ENCODE measurements around the gene FRMD3.
"Not testable (repeated sequence)": the region's sequence is repeated elsewhere in the genome, so short reads cannot be mapped to it uniquely, and the experiment has no call there.

FRMD3 gene

DNA sequence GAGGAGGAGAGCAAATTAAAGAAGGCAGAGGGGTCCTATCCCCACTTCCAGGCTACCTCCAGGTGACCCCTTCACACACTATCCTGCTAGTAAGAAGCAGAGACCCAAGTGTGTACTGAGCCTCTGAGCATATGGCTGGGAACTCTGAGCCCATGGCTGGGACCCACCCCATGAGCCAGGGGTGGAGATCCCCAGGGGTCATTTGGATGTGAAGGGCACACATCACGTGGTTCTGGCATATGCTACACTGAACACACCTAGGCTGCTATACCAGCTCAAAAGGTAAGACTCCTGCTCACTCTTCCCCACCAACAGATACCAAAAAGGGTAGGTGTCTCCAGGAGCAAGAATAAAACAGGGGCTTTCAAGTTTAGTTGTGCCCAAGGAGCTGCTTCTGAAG lies 149.9 kb downstream of the FRMD3 start:
- DNase-seq (ENCODE audit: low read depth) = no peak

DNA sequence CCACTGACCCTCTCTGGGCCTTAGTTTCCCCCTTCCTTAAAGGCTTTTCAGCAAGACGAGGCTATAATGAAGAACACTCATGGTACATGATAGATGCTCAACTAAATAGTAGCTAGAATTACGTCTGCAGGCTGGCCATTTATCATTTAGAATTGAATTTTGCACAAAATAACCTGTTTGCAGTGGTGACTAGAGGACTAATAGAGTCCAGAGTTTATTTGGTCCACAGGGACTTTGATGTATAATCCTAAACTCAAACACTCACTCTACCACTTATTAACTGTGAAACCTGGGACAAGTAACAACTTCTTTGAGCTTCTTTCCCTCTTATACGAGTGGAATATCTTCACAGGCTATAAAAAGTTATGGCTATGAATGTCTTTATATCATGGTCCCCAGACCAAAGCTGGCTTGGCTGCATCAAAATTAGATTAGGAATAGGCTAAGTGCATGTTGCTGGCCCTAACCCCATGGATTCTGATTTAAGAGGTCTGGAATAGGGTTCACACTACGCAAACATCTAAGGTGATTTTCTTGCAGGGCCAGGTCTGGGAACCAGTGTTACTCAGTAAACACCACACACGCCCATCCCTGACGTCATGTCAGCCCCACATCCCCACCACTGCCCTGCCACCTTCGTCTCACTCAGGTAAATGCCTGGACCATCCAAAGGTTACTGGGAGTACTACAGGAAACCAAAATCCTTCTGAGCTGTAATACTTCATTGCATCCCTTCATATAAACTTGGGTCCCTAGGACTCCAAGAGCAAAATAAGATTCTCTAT lies 150.6 kb downstream of the FRMD3 start:
- no peak for DNase-seq (ENCODE audit: low read depth)

DNA sequence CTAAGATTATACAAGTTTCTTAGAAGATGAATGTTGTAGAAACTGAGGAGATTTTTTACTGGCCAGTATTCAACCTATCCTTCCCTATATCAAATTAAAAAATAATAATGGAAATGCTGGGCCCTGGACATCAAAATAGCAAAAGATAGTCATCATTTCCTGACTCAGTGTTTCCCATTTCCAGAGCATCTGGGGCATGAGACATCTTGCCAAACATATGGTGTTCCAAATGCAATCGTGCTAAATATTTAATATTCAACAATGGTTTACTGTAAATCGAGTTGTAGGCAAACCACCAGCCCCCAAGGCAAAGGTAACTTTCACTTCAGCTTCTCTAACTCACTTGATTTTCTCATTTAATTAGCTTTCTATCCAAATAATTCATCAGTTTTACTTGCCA lies 152.9 kb downstream of the FRMD3 start:
- DNase-seq (ENCODE audit: low read depth) = no peak

DNA sequence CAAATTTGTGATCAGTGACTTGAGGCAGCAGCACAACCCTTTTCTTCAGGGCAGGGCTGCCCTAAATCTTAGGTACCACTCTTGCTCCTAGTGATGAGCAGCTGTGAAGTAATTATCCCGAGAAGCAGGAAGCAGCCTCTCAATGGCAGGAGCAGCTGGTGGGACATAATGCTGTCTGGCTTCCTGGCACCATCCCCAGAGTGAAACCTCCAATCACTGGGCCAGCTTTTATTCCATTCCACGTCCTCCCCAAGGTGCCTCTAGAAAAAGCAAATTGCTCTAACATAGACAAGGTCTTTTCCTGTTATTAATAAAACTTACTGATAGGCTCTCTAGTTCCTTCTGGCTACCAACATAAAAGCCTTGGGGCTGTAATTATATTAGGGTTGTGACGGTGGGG lies 154.0 kb downstream of the FRMD3 start:
- no peak for DNase-seq (ENCODE audit: low read depth)

DNA sequence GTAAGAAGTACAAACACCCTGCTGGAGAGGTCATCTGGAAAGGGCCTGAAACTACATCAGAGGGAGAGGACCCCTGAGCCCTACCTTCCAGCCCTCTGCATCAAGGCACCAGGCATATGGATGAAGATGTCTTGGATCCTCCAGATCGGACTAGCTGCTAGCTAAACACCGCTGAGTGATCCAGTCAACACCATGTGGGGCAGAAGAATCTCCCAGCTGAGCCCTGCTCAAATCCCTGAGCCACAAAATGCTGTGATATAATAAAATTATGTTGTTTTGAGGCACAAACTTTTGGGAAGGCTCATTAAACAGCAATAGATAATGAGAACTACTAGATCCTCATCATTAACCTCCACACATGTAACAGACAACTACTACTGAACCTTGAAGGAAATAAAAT lies 155.2 kb downstream of the FRMD3 start:
- no peak for DNase-seq (ENCODE audit: low read depth)

DNA sequence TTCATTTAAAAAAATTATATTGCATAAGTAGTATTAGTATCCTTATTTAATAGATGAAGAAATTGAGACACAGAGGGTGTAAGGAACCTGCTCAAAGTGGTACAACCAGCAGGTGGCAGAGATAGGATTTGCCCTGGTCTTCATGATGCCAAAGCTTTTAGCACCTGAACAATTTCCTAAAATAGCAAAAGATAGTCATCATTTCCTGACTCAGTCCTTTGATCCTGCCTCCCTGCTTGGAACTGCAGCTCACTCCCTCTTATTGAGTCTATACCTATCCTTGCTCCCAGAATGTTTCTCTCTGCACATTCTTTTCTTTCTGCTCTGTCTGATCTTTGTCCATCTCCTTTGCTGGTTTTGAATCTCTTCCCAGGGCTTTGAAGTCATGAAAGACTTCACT lies 155.8 kb downstream of the FRMD3 start:
- DNase-seq (ENCODE audit: low read depth) = no peak

DNA sequence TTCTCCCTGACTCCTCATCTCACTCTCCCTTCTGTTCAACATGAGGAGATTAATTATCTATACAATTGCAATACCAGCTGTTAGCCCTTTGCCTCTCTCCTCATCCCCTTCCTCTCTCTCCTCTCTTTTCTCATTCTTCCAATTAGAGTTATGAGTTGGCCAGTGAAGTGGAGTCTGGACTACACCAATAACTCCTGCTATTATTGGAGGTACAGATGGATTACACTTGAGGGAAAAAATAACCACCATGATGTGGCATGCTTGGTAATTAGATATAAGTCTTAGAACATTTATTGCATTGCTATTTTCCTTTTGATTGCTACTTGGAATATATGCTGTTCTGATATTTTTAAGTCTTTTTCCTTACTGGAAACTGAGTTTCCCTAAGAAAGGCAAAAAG lies 159.2 kb downstream of the FRMD3 start:
- no peak for DNase-seq (ENCODE audit: low read depth)

DNA sequence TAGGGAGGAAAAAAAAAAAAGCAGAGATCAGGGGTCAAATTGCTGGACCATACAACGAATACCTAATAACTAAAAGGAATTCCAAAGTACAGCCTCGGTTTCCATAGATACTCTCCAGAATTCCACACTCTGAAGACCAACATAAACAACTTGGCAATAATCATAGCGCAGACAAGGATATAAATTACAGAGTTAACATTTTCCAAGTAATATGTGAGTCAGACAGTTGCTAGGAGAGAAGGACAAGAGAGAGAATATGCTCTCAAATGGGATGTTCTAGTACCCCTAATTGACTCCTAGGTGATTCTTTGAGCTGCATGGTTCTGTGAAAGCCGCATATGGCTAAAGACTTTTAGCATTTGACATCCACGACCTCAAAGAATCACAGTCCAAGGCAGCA lies 165.2 kb downstream of the FRMD3 start:
- DNase-seq (ENCODE audit: low read depth) = no peak

DNA sequence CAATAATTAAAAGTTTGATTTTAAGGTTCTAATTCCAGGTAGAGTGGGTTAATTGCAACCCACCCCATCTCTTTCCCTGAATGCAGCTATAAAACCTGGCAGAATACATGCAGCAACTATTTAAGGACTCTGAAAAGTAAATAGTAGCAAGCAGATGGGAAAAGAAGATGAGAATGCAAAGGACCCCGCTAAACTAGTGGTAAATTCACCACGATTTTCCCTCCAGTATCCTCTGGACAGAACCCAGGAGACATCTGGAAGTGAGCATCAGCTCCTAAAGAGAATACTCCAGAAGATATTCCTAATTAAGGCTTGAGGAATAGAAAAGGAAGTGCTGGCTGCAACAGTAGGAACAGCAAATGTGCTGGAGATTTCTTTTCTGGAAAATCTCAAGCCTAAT lies 170.9 kb downstream of the FRMD3 start:
- DNase-seq (ENCODE audit: low read depth) = no peak

DNA sequence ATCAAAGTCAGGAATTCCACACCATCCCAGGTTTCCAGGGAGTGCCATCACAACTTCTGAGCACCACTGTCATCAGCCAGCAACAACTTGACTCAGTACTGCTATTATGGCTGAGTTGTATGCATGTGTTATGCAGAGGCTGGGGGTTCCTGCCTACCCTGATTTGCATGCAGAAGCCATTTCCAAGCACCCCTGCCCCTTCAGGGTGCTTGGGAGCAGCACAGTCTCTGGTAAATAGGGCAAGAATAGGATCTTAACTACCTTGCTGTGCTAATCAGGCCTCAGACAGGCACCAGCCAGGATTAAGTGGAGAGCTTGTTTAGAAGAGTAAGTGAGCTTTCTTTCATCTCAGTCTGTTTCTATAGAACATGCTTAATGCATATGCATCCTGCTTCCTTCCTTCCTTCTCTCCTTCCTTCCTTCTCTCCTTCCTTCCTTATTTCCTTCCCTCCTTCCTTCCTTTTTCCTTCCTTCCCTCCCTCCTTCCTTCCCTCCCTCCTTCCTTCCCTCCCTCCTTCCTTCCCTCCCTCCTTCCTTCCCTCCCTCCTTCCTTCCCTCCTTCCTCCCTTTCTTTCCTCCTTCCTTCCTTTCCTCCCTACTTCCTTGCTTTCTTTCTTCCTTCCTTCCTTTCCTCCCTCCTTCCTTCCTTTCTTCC lies 175.7 kb downstream of the FRMD3 start:
- no peak for DNase-seq (ENCODE audit: low read depth)

DNA sequence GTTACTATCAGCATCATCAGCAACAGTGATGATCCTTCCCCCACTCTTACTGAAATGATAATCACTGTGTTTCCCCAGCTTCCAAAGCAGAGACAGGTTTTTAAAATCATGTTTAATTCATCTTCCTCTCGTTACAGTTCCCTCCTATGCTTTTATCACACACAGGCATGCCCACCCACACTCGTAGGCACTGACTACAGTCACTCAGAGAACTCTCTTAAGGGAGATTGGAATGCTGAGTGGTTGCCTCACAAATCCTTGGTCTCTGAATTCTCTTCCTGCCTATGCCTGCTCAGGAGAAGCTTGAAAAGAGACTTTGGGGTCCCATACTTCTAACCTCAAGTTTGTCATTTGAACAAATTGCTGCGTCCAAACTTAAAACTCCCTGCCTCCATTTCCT lies 179.2 kb downstream of the FRMD3 start:
- DNase-seq (ENCODE audit: low read depth) = no peak

DNA sequence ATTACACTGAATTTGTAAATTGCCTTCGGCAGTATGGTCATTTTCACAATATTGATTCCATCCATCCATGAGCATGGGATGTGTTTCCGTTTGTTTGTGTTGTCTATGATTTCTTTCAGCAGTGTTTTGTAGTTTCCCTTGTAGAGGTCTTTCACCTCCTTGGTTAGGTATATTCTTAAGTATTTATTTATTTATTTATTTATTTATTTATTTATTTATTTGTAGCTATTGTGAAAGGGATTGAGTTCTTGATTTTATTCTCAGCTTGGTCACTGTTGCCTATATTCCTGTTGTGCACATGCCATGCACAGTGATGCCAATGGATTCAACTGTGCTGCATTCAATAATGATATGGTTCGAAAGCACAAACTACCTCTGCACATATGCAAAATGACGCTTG lies 179.7 kb downstream of the FRMD3 start:
- not testable (repeated sequence) for DNase-seq (ENCODE audit: low read depth)

DNA sequence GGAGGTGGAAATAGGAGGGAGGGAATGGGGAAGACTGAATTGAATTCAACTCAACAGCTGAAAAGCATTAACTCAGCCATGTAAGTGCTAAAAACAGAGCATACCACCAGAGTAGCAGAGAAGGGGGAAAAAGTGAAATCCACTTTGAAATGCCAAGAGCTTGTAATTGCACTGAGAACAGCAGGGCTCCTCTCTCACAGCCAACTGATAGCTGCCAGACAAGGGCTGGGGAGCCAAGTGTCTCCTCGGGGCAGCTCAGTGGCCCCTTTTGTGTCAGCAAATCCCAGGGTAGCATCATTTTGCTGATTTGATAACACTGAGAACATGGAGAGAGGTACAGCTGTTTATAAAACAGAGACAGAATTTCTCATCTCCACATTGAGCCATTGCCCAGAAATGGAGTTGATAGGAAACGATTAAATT lies 182.5 kb downstream of the FRMD3 start:
- no peak for DNase-seq (ENCODE audit: low read depth)

DNA sequence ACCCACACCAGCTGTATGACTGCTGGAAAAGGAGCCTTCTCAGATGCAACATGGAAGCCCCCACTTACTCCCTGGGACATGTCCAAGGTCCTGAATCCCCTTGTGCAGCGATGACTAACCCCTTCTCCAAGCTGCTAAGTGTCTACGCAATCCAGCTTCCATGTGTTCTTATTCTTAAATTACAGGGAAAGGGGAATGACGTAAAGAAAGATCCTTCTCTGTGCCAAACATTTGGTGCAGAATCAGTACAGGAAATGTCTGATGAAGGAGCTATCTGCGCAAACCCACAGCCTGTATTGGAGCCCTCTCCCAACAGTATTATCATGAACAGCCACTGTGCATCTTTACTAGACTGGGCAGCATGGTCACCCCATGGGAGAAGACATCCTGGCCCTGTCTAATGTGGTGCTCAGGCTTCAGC lies 183.2 kb downstream of the FRMD3 start:
- no peak for DNase-seq (ENCODE audit: low read depth)

DNA sequence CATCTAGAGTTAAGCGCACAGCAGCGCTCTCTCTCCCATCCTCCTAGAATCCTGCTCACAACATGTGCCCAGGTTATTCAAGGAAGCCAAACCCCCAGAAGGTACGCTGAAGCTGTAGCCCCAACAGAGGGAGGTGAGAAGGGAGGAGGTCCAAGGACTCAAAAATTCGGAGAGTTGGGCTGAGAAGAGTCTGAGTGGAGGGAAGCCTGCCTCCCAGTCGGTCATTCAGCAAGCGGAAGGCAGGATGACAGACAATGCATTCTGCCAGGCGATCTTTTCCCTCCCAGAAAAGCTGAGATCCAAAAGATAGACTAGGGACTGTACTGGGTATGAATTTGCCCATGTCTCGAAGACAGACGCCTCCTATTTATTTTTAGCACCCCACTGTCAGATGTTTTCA lies 189.2 kb downstream of the FRMD3 start:
- no peak for DNase-seq (ENCODE audit: low read depth)

DNA sequence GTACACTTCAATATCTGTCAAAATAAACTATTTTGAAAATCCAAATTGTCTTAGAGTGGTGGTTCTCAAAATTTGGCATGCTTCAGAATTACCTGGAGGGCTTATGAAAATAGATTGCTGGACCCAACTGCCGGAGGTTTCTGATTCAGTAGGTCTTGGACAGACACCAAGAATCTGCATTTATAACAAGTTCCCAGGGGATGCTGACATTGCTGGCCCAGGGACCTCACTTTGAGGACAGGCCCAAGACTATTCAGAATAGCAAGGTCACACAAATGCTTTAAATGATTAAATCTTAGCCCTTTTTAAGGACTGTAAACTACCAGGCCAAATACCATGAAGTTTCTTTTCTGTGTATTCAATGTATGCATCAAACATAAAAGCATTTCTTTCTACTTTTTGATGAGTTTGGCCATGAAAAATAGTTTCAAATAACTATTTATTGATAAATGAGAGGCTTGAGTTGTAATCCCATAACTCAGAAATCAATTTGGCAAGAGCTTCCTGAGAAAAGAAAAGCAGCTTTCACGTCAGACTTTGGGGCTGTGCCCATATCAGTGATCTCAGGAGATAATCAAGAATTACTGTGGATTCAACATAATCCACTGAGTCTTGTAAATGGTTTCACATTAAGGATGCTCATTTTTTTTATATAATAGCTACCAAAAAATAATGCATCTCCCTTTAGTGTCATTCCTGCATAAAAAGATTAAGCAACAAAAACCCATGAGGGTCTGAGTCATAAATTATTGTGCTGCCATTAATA lies 191.4 kb downstream of the FRMD3 start:
- no peak for DNase-seq (ENCODE audit: low read depth)

DNA sequence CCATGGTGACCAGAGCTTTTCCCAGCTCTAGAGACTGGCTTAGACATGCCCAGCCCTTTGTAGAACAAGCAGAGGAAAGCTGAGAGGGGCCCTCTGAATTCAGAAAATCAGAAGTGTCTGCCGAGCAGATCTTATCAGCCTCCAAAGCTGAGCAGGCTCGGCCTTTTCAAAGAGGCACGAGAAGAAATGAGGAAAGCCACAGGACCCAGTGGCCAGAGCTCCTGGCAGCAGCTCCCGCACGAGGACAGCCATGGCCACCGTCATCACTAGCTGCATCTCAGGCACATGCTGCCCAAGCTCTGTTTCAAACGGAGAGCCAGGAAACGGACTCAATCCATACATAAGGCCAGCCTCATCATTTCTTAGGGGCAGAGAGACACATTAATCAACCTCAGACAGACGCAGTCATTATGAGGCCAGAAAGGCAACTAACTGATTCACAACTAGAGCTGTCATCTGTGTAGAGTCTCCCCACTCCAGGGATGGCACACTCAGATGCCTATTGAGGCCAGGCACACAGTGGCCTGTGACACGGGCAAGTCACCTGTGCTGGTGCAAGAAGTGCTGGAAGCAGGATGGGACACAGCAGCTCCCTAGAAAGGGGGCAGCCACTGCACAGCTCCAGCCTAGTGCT lies 194.7 kb downstream of the FRMD3 start:
- DNase-seq (ENCODE audit: low read depth) = no peak

DNA sequence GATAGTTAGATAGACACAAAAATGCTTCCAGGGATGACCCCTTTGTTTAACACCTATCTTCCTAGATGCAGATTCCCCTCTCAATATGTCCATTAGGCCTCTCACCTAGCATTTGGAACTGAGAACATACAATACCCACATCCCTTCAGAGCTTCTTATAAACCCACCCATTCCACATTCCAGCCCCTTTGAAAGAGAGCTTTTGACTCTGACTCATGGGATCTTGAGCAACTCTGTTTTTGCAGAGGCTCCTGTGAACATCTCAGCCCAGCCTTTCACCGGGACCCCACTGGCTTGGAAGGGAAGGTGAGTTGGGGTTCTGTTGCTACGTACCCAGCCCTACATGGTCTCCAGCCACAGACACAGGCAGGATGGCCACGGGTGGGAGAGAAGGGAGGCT lies 195.5 kb downstream of the FRMD3 start:
- no peak for DNase-seq (ENCODE audit: low read depth)

DNA sequence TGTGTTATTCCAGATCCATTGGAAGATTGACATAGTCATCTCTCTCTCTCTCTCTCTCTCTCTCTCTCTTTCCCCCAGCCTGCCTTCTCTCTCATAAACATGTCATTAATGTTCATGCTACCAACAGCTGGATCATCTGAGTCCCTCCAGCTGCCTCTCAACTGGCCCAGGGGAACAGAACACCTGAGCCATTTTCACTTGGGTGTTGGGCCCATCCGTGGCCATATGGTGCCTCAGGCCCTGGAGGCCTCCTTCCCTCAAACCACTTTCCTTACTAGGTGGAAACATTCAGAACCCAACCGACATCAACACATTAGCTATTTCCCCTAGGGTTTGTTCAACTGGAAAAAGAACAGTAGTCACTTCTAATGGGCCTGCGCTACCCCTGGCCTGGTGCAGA lies 196.2 kb downstream of the FRMD3 start:
- DNase-seq (ENCODE audit: low read depth) = no peak

DNA sequence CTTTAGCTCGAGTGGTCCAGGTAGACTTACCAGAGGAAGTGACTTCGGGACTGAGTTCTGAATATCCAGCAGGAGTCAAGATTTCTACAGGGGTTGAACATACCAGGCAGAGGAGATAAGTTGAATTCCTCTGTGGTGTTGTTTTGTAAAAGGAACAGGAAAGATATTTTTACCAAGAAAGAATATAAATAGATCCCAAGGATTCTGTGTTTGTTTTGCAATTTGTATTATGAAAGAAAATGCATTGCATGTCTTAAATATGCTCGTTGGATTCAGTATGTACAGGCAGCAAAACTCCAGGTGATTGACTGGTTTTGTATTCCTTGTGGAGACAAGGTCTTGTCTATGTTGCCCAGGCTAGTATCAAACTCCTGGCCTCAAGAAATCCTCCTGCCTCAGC lies 197.8 kb downstream of the FRMD3 start:
- no peak for DNase-seq (ENCODE audit: low read depth)

DNA sequence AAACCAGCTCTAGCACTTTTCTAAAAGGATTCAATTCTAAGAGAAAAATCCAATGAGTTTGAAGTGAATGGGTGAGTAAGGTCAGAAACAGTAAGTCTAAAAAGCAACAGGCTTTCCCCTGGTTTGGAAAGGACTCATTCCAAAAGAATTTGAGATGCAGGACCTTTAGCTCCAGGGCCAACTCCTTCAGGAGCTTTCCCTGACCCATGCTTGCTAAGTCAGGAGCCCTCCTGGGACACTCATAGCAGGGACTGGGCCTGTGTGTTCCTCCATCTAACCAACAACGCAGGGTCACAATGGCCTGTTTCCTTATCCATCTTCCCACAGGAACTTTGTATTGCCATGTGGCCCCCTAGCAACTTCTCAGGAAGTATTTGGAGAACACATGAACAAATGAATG lies 198.8 kb downstream of the FRMD3 start:
- DNase-seq (ENCODE audit: low read depth) = no peak

DNA sequence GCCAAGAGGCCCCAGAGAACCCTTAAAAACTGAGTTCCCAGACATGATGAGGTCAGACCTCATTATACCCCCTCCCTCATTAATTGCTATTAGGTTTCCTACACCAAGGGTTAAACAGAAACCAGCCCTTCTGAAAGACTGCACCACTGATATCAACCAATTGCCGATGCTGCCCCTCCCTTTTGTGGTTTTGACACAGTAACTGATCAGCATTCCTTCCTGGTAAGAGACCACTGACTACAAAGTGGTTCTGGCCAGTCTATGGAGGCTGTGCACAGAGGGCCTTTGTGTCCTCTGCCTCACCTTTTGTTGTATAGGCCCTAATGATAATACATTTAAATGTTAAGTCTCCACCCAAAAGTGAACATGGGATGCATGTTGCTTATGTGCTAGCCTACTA lies 201.5 kb downstream of the FRMD3 start:
- DNase-seq (ENCODE audit: low read depth) = no peak

DNA sequence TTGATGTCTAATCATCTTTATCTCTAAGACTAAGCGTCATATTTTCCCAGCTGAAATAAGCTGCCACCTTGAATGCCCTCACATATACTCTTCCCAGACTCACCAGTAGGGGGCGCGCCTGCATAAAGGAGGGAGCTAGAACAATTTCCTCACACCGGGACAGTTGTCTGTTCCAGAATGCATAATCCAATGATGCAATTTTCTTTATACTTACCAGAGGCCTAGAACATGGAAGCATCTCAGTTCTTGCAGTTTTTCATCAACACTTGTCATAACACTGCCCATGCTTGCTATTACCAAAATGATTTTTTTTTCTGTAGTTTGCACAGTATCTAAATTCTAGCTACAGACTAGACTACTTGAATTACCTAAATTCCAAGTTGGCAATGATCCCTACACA lies 203.9 kb downstream of the FRMD3 start:
- peak; percentile 60 for DNase-seq (ENCODE audit: low read depth)

Data from activated T-cell treated with anti-CD3 and anti-CD28 coated beads for 48 hours (primary cell).